ENCODE results near the gene DNM2. TPM values are rescaled to one million over a fixed set of nuclear protein-coding genes. Genes with fewer than 3 reads are reported as not detected.

Gene DNM2
- total RNA-seq, 1 experiment from 2014 or later: 52.8 TPM

GRCh38 chr19:10815007-10815536 lies 97.2 kb downstream of the DNM2 start:
- DNase-seq (ENCODE audit: low read depth): no peak

GRCh38 chr19:10815969-10816644 lies 98.2 kb downstream of the DNM2 start:
- DNase-seq (ENCODE audit: low read depth): peak; percentile 53

GRCh38 chr19:10816691-10817090 lies 98.8 kb downstream of the DNM2 start:
- DNase-seq (ENCODE audit: low read depth): no peak

GRCh38 chr19:10817291-10818038 lies 99.6 kb downstream of the DNM2 start:
- peak; percentile 93 for DNase-seq (ENCODE audit: low read depth)

- no peak for DNase-seq (ENCODE audit: low read depth)
Measured at GRCh38 chr19:10818301-10819123, 100.6 kb downstream of the DNM2 start.

- no peak for DNase-seq (ENCODE audit: low read depth)
Measured at GRCh38 chr19:10819124-10820060, 101.5 kb downstream of the DNM2 start.

- DNase-seq (ENCODE audit: low read depth): no peak
Measured at GRCh38 chr19:10820173-10820572, 102.3 kb downstream of the DNM2 start.

GRCh38 chr19:10823690-10824089 lies 105.8 kb downstream of the DNM2 start:
- DNase-seq (ENCODE audit: low read depth): no peak

- no peak for DNase-seq (ENCODE audit: low read depth)
Measured at GRCh38 chr19:10826231-10826630, 108.4 kb downstream of the DNM2 start.

- no peak for DNase-seq (ENCODE audit: low read depth)
Measured at GRCh38 chr19:10826846-10827245, 109.0 kb downstream of the DNM2 start.

- DNase-seq (ENCODE audit: low read depth): no peak
Measured at GRCh38 chr19:10828981-10829821, 111.3 kb downstream of the DNM2 start.

- no peak for DNase-seq (ENCODE audit: low read depth)
Measured at GRCh38 chr19:10829967-10830366, 112.1 kb downstream of the DNM2 start.

- no peak for DNase-seq (ENCODE audit: low read depth)
Measured at GRCh38 chr19:10830370-10830769, 112.5 kb downstream of the DNM2 start.

GRCh38 chr19:10830931-10831779 lies 113.3 kb downstream of the DNM2 start:
- no peak for DNase-seq (ENCODE audit: low read depth)

GRCh38 chr19:10831987-10832938 lies 114.4 kb downstream of the DNM2 start:
- no peak for DNase-seq (ENCODE audit: low read depth)

- DNase-seq (ENCODE audit: low read depth): no peak
Measured at GRCh38 chr19:10832939-10833296, 115.0 kb downstream of the DNM2 start.

- DNase-seq (ENCODE audit: low read depth): no peak
Measured at GRCh38 chr19:10835089-10835753, 117.3 kb downstream of the DNM2 start.

Data from Daoy (cell line).